ENCODE data around the gene IL10RA. TPM values are rescaled to one million over a fixed set of nuclear protein-coding genes. Genes with fewer than 3 reads are reported as not detected.

Gene IL10RA
- total and polyA plus RNA-seq, 9 of the 15 experiments (the other 6 are each of a cell fraction or from before 2014, with no cell fraction given): 0.17 to 17.3 (median 2.9) TPM

DNA sequence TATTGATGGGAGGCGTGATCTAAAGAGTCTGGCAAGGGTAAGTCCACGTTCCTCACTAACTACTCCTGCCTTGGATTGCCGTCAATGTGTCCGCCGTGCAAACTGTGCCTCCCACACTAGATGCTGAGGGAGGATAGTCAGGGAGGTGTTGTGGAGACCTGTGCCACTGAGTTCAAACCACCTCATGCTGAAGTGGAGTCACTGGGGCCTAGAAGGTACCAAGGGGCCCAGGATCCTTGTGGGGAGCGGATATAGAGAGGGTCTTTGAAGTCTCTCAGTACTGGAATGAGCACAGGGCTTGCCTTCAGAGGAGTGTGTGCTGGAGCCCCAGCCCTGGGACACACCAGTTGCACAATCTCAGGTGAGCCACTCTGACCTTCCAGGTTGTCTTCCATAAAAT is 63.6 kb downstream of the IL10RA start:
- Histone ChIP-seq H3K4me1 (replicated peaks in 1 of 2; ENCODE audit: control insufficient read depth in 2 of 2, insufficient read depth in 2 of 2, low read length in 2 of 2) (peaks cover 15 to 24% of the 10 kb centered on the region in 2 experiments), H2AFZ (ENCODE audit: low read depth, low read length) (no peak overlapping the region), H3K27me3 (ENCODE audit: control insufficient read depth in 2 of 2, insufficient read depth in 2 of 2, low read length in 2 of 2) (no peaks in the 10 kb centered on the region), H3K9me1 (ENCODE audit: control insufficient read depth, insufficient read depth, low read length) (no peaks in the 10 kb centered on the region), H3K27ac (ENCODE audit: extremely low read depth, low read depth, low read length) (no peak overlapping the region), H3K9ac (ENCODE audit: insufficient read depth in 1 of 2, low read depth in 2 of 2, low read length in 2 of 2) (no peak overlapping the region), H3K4me2 (ENCODE audit: insufficient read depth, low read length) (no peak overlapping the region), H3K4me3 (no peak overlapping the region), H4K20me1 (replicated peaks; ENCODE audit: control insufficient read depth, insufficient read depth, low read length) (no peaks in the 10 kb centered on the region), H3K36me3 (ENCODE audit: control insufficient read depth, insufficient read depth, low read length) (no peaks in the 10 kb centered on the region), H3K79me2 (ENCODE audit: control insufficient read depth, insufficient read depth, low read length) (no peaks in the 10 kb centered on the region), H3K9me3 (replicated peaks; ENCODE audit: control insufficient read depth, insufficient read depth, low read depth, low read length) (no peaks in the 10 kb centered on the region)
- BruUV-seq (replicated peaks): no TSS peak
- TF ChIP-seq POLR3A (IDR thresholded peaks at IDR 0.05; ENCODE audit: borderline replicate concordance, extremely low read depth, insufficient read depth, insufficient read length): no peak
- TF ChIP-seq ZNF133 (CRISPR knock-in tag; IDR thresholded peaks at IDR 0.05): no peak
- TF ChIP-seq ZNF124 (CRISPR knock-in tag; IDR thresholded peaks at IDR 0.05): no peak
- TF ChIP-seq MAFK (IDR thresholded peaks at IDR 0.05; ENCODE audit: low read length): no peak
- TF ChIP-seq, protein P1, sequence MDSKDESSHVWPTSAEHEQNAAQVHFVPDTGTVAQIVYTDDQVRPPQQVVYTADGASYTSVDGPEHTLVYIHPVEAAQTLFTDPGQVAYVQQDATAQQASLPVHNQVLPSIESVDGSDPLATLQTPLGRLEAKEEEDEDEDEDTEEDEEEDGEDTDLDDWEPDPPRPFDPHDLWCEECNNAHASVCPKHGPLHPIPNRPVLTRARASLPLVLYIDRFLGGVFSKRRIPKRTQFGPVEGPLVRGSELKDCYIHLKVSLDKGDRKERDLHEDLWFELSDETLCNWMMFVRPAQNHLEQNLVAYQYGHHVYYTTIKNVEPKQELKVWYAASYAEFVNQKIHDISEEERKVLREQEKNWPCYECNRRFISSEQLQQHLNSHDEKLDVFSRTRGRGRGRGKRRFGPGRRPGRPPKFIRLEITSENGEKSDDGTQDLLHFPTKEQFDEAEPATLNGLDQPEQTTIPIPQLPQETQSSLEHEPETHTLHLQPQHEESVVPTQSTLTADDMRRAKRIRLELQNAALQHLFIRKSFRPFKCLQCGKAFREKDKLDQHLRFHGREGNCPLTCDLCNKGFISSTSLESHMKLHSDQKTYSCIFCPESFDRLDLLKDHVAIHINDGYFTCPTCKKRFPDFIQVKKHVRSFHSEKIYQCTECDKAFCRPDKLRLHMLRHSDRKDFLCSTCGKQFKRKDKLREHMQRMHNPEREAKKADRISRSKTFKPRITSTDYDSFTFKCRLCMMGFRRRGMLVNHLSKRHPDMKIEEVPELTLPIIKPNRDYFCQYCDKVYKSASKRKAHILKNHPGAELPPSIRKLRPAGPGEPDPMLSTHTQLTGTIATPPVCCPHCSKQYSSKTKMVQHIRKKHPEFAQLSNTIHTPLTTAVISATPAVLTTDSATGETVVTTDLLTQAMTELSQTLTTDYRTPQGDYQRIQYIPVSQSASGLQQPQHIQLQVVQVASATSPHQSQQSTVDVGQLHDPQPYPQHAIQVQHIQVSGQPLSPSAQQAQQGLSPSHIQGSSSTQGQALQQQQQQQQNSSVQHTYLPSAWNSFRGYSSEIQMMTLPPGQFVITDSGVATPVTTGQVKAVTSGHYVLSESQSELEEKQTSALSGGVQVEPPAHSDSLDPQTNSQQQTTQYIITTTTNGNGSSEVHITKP (IDR thresholded peaks at IDR 0.05; ENCODE audit: partially characterized antibody): no peak
- no peak for TF ChIP-seq BCOR (IDR thresholded peaks at IDR 0.05)
- TF ChIP-seq, protein P2, sequence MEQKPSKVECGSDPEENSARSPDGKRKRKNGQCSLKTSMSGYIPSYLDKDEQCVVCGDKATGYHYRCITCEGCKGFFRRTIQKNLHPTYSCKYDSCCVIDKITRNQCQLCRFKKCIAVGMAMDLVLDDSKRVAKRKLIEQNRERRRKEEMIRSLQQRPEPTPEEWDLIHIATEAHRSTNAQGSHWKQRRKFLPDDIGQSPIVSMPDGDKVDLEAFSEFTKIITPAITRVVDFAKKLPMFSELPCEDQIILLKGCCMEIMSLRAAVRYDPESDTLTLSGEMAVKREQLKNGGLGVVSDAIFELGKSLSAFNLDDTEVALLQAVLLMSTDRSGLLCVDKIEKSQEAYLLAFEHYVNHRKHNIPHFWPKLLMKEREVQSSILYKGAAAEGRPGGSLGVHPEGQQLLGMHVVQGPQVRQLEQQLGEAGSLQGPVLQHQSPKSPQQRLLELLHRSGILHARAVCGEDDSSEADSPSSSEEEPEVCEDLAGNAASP (IDR thresholded peaks at IDR 0.05): no peak
- TF ChIP-seq NUFIP1 (IDR thresholded peaks at IDR 0.05; ENCODE audit: partially characterized antibody): no peak
- ChIA-PET CTCF (ENCODE audit: low intra/inter-chr PET ratio) (interaction anchor here (0.6 to 1.5 kb wide), 2 partner anchors 182 to 230 kb away, joined by 3 to 4 read pairs; no protein-coding TSS in a partner anchor), POLR2A (no interaction called here)
- DNase-seq (ENCODE audit: extremely low read depth in 1 of 4, low spot score in 3 of 4): no peak
- no peak for ATAC-seq
- in situ Hi-C loops (cut with MboI): loop anchor here (5.0 to 10.0 kb wide), 2 partner anchors 227 to 625 kb away; partner anchors contain the start of gene FXYD2
- no peak for FAIRE-seq
- 37% methylated on average over 6 of the region's 6 CpGs for WGBS (ENCODE audit: insufficient coverage, low coverage, missing lambda C conversion rate)
- intact Hi-C loops (cut with micrococcal nuclease): loop anchor here (5.0 kb wide), 3 partner anchors 62 to 142 kb away; partner anchors contain the start of genes IL10RA and TMPRSS13
